ENCODE data around the gene DOC2A. TPM values are rescaled to one million over a fixed set of nuclear protein-coding genes. Genes with fewer than 3 reads are reported as not detected.
"Not testable (repeated sequence)": the region's sequence is repeated elsewhere in the genome, so short reads cannot be mapped to it uniquely, and the experiment has no call there.

Gene DOC2A
- total RNA-seq, 1 experiment from 2014 or later, result 3.2 TPM

DNA sequence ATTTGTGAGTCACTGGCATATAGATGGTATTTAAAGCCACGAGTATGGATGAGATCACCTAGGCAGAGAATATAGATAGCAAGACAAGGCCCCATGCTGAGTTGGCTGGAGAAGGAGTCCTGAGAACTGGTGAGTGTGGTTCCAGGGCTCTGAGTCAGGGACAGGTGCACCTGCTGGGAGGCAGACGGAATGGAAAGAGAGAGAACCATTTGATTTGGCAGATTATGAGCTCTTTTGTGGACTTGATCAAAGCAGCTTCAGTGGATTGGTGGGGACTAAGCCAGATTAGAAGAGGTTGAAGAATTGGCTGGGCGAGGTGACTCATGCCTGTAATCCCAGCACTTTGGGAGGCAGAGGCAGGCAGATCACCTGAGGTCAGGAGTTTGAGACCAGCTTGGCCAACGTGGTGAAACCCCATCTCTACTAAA is 7.9 kb upstream of the DOC2A start:
- no peaks in the 10 kb centered on the region for H3K27me3 ChIP-seq (ENCODE audit: control insufficient read depth, insufficient read depth, low read length)
- TF ChIP-seq SIN3A (IDR thresholded peaks at IDR 0.05; ENCODE audit: borderline replicate concordance, insufficient read depth, low read depth, low read length) (no peak), TCF7L2 (IDR thresholded peaks at IDR 0.05; ENCODE audit: low read depth, low read length) (no peak), POLR2AphosphoS5 (IDR thresholded peaks at IDR 0.05; ENCODE audit: low read depth, low read length) (no peak), CTCF (IDR thresholded peaks at IDR 0.05) (no peak)
- TF ChIP-seq, protein P1, sequence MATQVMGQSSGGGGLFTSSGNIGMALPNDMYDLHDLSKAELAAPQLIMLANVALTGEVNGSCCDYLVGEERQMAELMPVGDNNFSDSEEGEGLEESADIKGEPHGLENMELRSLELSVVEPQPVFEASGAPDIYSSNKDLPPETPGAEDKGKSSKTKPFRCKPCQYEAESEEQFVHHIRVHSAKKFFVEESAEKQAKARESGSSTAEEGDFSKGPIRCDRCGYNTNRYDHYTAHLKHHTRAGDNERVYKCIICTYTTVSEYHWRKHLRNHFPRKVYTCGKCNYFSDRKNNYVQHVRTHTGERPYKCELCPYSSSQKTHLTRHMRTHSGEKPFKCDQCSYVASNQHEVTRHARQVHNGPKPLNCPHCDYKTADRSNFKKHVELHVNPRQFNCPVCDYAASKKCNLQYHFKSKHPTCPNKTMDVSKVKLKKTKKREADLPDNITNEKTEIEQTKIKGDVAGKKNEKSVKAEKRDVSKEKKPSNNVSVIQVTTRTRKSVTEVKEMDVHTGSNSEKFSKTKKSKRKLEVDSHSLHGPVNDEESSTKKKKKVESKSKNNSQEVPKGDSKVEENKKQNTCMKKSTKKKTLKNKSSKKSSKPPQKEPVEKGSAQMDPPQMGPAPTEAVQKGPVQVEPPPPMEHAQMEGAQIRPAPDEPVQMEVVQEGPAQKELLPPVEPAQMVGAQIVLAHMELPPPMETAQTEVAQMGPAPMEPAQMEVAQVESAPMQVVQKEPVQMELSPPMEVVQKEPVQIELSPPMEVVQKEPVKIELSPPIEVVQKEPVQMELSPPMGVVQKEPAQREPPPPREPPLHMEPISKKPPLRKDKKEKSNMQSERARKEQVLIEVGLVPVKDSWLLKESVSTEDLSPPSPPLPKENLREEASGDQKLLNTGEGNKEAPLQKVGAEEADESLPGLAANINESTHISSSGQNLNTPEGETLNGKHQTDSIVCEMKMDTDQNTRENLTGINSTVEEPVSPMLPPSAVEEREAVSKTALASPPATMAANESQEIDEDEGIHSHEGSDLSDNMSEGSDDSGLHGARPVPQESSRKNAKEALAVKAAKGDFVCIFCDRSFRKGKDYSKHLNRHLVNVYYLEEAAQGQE (IDR thresholded peaks at IDR 0.05; ENCODE audit: insufficient read depth in 1 of 2, low read depth in 2 of 2, low read length in 1 of 2), result no peak
- no peak for DNase-seq (ENCODE audit: low read depth, low spot score)
- H3K27ac ChIP-seq (ENCODE audit: low read length), result no peak overlapping the region
- no peaks in the 10 kb centered on the region for H3K4me1 ChIP-seq (ENCODE audit: control insufficient read depth, insufficient read depth, low read length)
- CTCF ChIA-PET, result interaction anchor here (0.6 kb wide), 2 partner anchors 43 to 116 kb away, joined by 3 read pairs; no protein-coding TSS in a partner anchor
- ATAC-seq, result no peak
- no TSS peak for BruUV-seq (replicated peaks)
- POLR2A ChIA-PET, result interaction anchor here (0.6 kb wide), 2 partner anchors 9 to 47 kb away, joined by 3 to 8 read pairs; no protein-coding TSS in a partner anchor
- intact Hi-C loops (cut with micrococcal nuclease; ENCODE audit: unreplicated experiment), result no loop called here
- H3K9me3 ChIP-seq (ENCODE audit: control insufficient read depth, insufficient read depth, low read depth, low read length), result no peaks in the 10 kb centered on the region
- H3K4me3 ChIP-seq (ENCODE audit: low read depth in 2 of 2, low read length in 2 of 2), result no peak overlapping the region
- no peaks in the 10 kb centered on the region for H3K36me3 ChIP-seq (ENCODE audit: control insufficient read depth, insufficient read depth, low read length)
- in situ Hi-C loops (cut with HindIII; ENCODE audit: low pct_unique_long_range_greater_than_20kb, low sequenced_read_pairs), result no loop called here

DNA sequence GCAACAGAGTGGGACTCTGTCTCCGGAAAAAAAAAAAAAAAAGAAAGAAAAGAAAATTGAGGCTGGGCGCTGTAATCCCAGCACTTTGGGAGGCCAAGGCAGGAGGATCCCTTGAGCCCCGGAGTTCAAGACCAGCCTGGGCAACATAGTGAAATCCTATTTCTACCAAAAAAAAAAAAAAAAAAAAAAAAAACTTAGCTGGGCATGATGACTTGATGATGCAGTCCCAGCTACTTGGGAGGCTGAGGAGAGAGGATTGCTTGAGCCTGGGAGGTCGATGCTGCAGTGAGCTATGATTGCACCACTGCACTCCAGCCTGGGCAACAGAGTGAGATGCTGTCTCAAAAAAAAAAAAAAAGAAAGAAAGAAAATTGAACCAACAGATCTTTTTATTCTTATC is 7.1 kb upstream of the DOC2A start:
- ATAC-seq; intact Hi-C loops (cut with micrococcal nuclease; ENCODE audit: unreplicated experiment); H3K4me1 ChIP-seq (ENCODE audit: control insufficient read depth, insufficient read depth, low read length); DNase-seq (ENCODE audit: low read depth, low spot score); in situ Hi-C loops (cut with HindIII; ENCODE audit: low pct_unique_long_range_greater_than_20kb, low sequenced_read_pairs); H3K36me3 ChIP-seq (ENCODE audit: control insufficient read depth, insufficient read depth, low read length); H3K27me3 ChIP-seq (ENCODE audit: control insufficient read depth, insufficient read depth, low read length); H3K27ac ChIP-seq (ENCODE audit: low read length); H3K9me3 ChIP-seq (ENCODE audit: control insufficient read depth, insufficient read depth, low read depth, low read length); BruUV-seq (replicated peaks); H3K4me3 ChIP-seq (ENCODE audit: low read depth in 2 of 2, low read length in 2 of 2): not testable (repeated sequence)
- CTCF ChIA-PET, result interaction anchor here (0.6 to 0.7 kb wide), 3 partner anchors 12 to 267 kb away, joined by 5 to 7 read pairs (median 6); no protein-coding TSS in a partner anchor
- POLR2A ChIA-PET, result interaction anchor here (0.6 kb wide), 2 partner anchors 9 to 26 kb away, joined by 6 to 9 read pairs; no protein-coding TSS in a partner anchor

GRCh38 chr16:30017277-30017656 is 6.4 kb upstream of the DOC2A start:
- Histone ChIP-seq H3K9me3 (ENCODE audit: control insufficient read depth, insufficient read depth, low read depth, low read length) (no peaks in the 10 kb centered on the region), H3K4me3 (ENCODE audit: low read depth in 2 of 2, low read length in 2 of 2) (no peak overlapping the region), H3K36me3 (ENCODE audit: control insufficient read depth, insufficient read depth, low read length) (no peaks in the 10 kb centered on the region), H3K4me1 (ENCODE audit: control insufficient read depth, insufficient read depth, low read length) (no peaks in the 10 kb centered on the region), H3K27ac (ENCODE audit: low read length) (no peak overlapping the region), H3K27me3 (ENCODE audit: control insufficient read depth, insufficient read depth, low read length) (no peaks in the 10 kb centered on the region)
- CTCF ChIA-PET, result no interaction called here
- ATAC-seq (no peak), DNase-seq (ENCODE audit: low read depth, low spot score) (no peak)
- no TSS peak for BruUV-seq (replicated peaks)
- TF ChIP-seq CTCF (IDR thresholded peaks at IDR 0.05), result no peak
- TF ChIP-seq SIN3A (IDR thresholded peaks at IDR 0.05; ENCODE audit: borderline replicate concordance, insufficient read depth, low read depth, low read length), result no peak
- TF ChIP-seq, protein P1 (IDR thresholded peaks at IDR 0.05; ENCODE audit: insufficient read depth in 1 of 2, low read depth in 2 of 2, low read length in 1 of 2), result no peak
- no peak for TF ChIP-seq TCF7L2 (IDR thresholded peaks at IDR 0.05; ENCODE audit: low read depth, low read length)
- TF ChIP-seq POLR2AphosphoS5 (IDR thresholded peaks at IDR 0.05; ENCODE audit: low read depth, low read length), result no peak
- in situ Hi-C loops (cut with HindIII; ENCODE audit: low pct_unique_long_range_greater_than_20kb, low sequenced_read_pairs), result no loop called here
- POLR2A ChIA-PET, result no interaction called here
- intact Hi-C loops (cut with micrococcal nuclease; ENCODE audit: unreplicated experiment), result no loop called here
